Germinal center (tissue), 1 donor: ENCODE measurements around the gene MLXIP.

ENCODE experiments used
- DNase-seq: peaks from one replicate; pipeline ENCODE4 v3.0.0; 2012; ENCODE audit warnings: mixed read lengths, low spot score

MLXIP gene

DNA sequence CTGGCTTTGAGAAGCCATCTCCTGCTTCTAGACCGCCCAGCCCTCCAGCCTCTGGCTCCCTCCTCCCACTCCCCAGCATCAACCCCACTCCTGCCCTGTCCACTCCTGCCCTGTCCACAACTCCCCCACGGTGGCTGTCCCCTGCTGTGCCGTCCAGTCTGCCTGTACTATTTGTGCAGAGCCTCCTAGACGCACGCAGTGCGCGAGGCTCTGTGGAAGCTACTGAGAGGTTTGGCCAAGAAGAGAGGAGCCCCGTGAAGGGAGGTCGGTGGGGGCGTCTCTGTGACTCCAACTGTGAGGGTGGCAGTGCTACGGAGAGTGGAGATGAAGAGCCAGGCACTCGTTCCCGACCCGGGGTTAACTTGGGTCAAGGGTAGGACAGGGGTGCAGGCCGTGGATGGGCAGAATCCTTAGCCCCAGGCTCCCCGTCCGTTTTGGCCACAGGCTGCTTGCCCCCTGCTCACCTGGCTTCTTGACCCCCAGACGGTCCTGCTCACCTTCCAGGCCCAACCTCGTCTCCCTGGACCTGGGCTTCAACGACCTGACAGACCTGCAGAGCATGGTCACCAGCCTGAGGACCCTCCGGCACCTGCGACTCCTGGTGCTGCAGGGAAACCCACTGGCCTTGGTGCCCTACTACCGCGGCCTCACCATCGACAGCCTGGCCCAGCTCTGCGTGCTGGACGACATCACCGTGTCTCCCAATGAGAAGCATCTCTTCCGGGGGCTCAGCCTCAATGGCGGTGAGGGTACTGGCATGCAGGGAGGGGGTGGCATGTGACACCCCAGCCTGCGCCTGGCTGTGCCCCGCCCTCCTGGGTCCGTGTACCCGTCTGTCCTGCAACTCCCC is 111.3 kb downstream of the MLXIP start:
- DNase-seq: no peak

DNA sequence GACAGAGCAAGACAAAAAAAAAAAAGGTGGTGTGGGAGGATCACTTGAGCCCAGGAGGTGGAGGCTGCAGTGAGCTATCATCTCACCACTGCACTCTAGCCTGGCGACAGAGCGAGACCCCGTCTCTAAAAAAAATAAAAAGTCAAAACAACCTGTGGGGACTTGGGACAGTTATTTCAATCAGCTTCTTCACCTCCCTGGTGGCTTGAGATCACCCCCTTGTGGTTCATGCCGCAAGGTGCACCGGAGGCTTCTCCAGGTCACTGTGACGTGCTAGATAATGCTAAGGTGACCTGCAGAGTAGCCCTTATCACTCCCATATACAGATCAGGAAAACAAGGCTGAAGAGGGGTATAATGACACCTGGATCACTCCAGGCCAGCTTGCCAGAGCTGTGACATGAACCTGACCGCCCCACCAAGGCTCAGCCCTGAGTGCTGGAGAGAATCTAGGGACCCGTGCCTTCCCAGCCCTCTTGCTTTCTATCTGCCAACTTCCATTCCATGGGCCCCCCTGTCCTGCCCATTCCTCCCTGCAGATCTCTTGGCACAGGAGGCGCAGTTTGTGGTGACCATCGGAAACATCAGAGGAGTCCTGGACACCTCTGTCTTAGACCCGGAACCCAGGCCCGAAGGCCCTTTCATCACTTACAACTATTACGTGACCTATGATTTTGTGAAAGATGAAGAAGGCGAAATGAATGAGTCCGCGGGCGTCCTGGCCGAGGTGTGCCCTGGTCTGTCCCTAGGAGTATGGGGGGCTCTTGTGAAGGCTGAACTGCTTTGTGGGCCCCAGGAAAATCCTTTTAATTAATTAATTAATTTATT is 112.5 kb downstream of the MLXIP start:
- DNase-seq: peak; percentile 86

DNA sequence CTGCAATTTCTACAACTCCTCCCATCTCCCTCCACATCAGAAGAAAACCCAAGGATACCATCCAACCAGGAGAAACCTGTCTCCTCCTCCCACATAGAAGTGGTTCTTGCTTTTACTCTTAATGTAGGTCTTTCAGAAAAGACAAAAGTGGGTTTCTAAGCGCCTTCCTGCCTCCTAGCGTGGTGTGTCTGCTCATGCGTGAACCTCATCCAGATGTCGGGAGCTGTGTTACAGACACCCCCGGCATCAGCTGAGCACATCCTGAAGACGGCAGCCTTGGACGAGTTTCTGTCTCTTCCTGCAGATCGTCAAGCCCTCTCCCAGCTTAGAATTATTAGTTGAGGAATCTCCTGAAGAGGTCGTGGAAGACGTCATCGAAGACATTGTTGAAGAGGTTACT is 113.9 kb downstream of the MLXIP start:
- no peak for DNase-seq

DNA sequence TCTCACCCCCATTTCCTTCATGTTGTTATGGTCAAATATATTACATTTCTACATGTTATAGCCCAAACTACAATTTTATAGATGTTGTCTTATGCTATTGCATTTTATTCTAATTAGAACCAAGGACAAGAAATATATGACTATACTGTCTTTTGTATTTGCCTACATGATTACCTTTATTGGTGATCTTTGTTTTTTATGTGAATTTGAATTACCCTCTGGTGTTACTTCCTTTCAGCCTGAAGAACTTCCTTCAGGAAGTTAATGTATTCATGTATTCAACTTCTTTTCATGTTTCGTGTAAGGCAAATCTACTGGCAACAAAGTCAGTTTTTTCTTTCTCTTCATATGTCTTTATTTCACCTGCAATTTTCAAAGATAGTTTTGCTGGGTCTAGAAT is 116.2 kb downstream of the MLXIP start:
- DNase-seq: no peak

DNA sequence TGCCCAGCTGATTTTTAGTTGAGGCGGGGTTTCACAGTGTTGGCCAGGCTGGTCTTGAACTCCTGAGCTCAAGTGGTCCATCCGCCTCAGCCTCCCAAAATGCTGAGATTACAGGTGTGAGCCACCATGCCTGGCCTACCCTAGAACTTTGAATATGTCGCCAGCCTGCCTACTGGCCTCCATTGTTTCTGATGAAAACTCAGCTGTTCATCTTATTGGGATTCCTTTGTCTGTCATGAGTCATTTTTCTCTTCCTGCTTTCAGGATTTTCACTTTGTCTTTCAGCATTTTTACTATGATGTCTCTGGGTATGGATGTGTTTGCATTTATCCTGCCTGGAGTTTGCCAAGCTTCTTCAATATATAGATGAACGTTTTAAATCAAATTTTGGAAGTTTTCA is 116.8 kb downstream of the MLXIP start:
- DNase-seq: no peak
